H1 (cell line): ENCODE data around the gene SYDE1. TPM values are rescaled to one million over a fixed set of nuclear protein-coding genes. Genes with fewer than 3 reads are reported as not detected.

ENCODE experiments used
- CTCF ChIA-PET: fragments of 300-600 bp; sonication (Branson Sonifier 250); formaldehyde crosslinking; loops from one replicate; lab custom pipeline; 2021; ENCODE audit not compliant: partially characterized antibody; lab: Charles Lee
- POLR2A ChIA-PET: fragments of 300-600 bp; sonication (Branson Sonifier 250); formaldehyde crosslinking; loops from one replicate; lab custom pipeline; 2021; ENCODE audit warnings: inconsistent platforms; ENCODE audit not compliant: partially characterized antibody; lab: Charles Lee
- DNase-seq, 2 experiments: peaks; one replicate each; pipeline versions ENCODE4 v3.0.0 to v3.0.0-alpha.2; 2010 to 2022; ENCODE audit warnings: low spot score in 2 of 2, low read depth in 1 of 2, mixed read lengths in 1 of 2
- FAIRE-seq: peaks from 2 replicates; lab custom pipeline; 2011; peaks lifted over from hg19 to GRCh38; lab: Jason Lieb, UNC
- H2AFZ ChIP-seq: 2 replicates; pipeline ENCODE4 v1.8.1; 2012; ENCODE audit warnings: low read length, inconsistent platforms
- H2AK5ac ChIP-seq: 2 replicates; pipeline ENCODE4 v1.6.1; 2013; ENCODE audit warnings: low read depth, low read length
- H2BK120ac ChIP-seq: replicated peaks from 2 replicates; pipeline ENCODE3; 2013; ENCODE audit warnings: low read depth, low read length, inconsistent platforms
- H2BK12ac ChIP-seq: 2 replicates; pipeline ENCODE4 v1.6.1; 2013; ENCODE audit warnings: low read depth, low read length
- H2BK15ac ChIP-seq: 2 replicates; pipeline ENCODE4 v1.6.1; 2013; ENCODE audit warnings: low read length
- H2BK20ac ChIP-seq: 2 replicates; pipeline ENCODE4 v1.6.1; 2013; ENCODE audit warnings: low read length
- H2BK5ac ChIP-seq: 2 replicates; pipeline ENCODE4 v1.6.1; 2013; ENCODE audit warnings: low read depth, low read length
- H3K14ac ChIP-seq: 2 replicates; pipeline ENCODE4 v1.6.1; 2013; ENCODE audit warnings: inconsistent platforms; ENCODE audit not compliant: insufficient read length
- H3K18ac ChIP-seq: 2 replicates; pipeline ENCODE4 v1.6.1; 2013; ENCODE audit warnings: low read length; ENCODE audit errors: extremely low read depth
- H3K23ac ChIP-seq: 2 replicates; pipeline ENCODE4 v1.6.1; 2013; ENCODE audit warnings: inconsistent platforms; ENCODE audit not compliant: insufficient read length
- H3K23me2 ChIP-seq: 2 replicates; pipeline ENCODE4 v1.6.1; 2013; ENCODE audit warnings: low read depth, low read length
- H3K27ac ChIP-seq: 2 replicates; pipeline ENCODE4 v1.6.1; 2011; ENCODE audit warnings: low read depth, low read length, inconsistent platforms
- H3K27me3 ChIP-seq, 4 experiments: replicated peaks in 1 of 4; 1 replicate in 1 of 4; 2 replicates in 3 of 4; pipeline versions ENCODE4 v1.6.1 to v1.8.1; 2011 to 2013; ENCODE audit warnings: low read length in 3 of 4, mild to moderate bottlenecking in 3 of 4, inconsistent platforms in 2 of 4, mixed read lengths in 2 of 4, moderate library complexity in 1 of 4; ENCODE audit not compliant: control insufficient read depth in 3 of 4, insufficient read depth in 3 of 4; ENCODE audit errors: extremely low read depth in 1 of 4
- H3K36me3 ChIP-seq, 4 experiments: 2 replicates each; pipeline versions ENCODE4 v1.6.1 to v1.8.1; 2011 to 2013; ENCODE audit warnings: mild to moderate bottlenecking in 4 of 4, low read length in 3 of 4, moderate library complexity in 2 of 4, control low read depth in 1 of 4, inconsistent platforms in 1 of 4; ENCODE audit not compliant: insufficient read depth in 4 of 4, control insufficient read depth in 2 of 4
- H3K4ac ChIP-seq: replicated peaks from 2 replicates; pipeline ENCODE3; 2013; ENCODE audit warnings: low read length, low read depth, mixed read lengths, inconsistent platforms; ENCODE audit not compliant: insufficient read length
- H3K4me1 ChIP-seq, 4 experiments: replicated peaks in 1 of 4; 1 replicate in 1 of 4; 2 replicates in 3 of 4; pipeline versions ENCODE4 v1.6.1 to v1.8.1; 2011 to 2013; ENCODE audit warnings: low read length in 3 of 4, inconsistent platforms in 2 of 4, mixed read lengths in 1 of 4; ENCODE audit not compliant: insufficient read depth in 4 of 4, control insufficient read depth in 3 of 4
- H3K4me2 ChIP-seq, 2 experiments: 2 replicates each; pipeline versions ENCODE4 v1.6.1 to v1.8.1; 2011 to 2013; ENCODE audit warnings: low read depth in 2 of 2, low read length in 2 of 2, control low read depth in 1 of 2, inconsistent platforms in 1 of 2, mild to moderate bottlenecking in 1 of 2; ENCODE audit not compliant: insufficient read depth in 1 of 2
- H3K4me3 ChIP-seq, 4 experiments: fragments of 200-600, 300-600 bp in 1 of 4; sonication (generic), shearing (Covaris generic), sonication (Bioruptor Twin) in 1 of 4; 2 replicates each; pipeline versions ENCODE4 v1.5.1 to v1.8.1; 2011 to 2016; ENCODE audit warnings: low read length in 4 of 4, low read depth in 3 of 4, control low read depth in 2 of 4, inconsistent platforms in 2 of 4, mild to moderate bottlenecking in 2 of 4, mixed read lengths in 1 of 4, moderate library complexity in 1 of 4; ENCODE audit not compliant: insufficient read depth in 2 of 4; ENCODE audit errors: extremely low read depth in 1 of 4
- H3K56ac ChIP-seq: replicated peaks from 2 replicates; pipeline ENCODE3; 2013; ENCODE audit warnings: low read depth, mild to moderate bottlenecking, mixed read lengths, low read length, inconsistent platforms; ENCODE audit not compliant: insufficient read length
- H3K79me1 ChIP-seq: 2 replicates; pipeline ENCODE4 v1.6.1; 2013; ENCODE audit warnings: low read depth, low read length, control low read depth
- H3K79me2 ChIP-seq, 2 experiments: 2 replicates each; pipeline versions ENCODE4 v1.6.1 to v1.8.1; 2012 to 2013; ENCODE audit warnings: low read length in 2 of 2, mild to moderate bottlenecking in 2 of 2, inconsistent platforms in 1 of 2; ENCODE audit not compliant: insufficient read depth in 2 of 2, control insufficient read depth in 1 of 2
- H3K9ac ChIP-seq, 4 experiments: replicated peaks in 1 of 4; 1 replicate in 1 of 4; 2 replicates in 3 of 4; pipeline versions ENCODE4 v1.6.1 to v1.8.1; 2011 to 2013; ENCODE audit warnings: low read depth in 3 of 4, low read length in 3 of 4, control low read depth in 2 of 4, mild to moderate bottlenecking in 2 of 4, moderate library complexity in 2 of 4, inconsistent platforms in 1 of 4; ENCODE audit errors: extremely low read depth in 1 of 4
- H3K9me3 ChIP-seq, 2 experiments: 2 replicates each; pipeline versions ENCODE4 v1.6.1 to v1.8.1; 2012 to 2013; ENCODE audit warnings: mild to moderate bottlenecking in 2 of 2, moderate library complexity in 2 of 2, control low read depth in 1 of 2, inconsistent platforms in 1 of 2, low read depth in 1 of 2, low read length in 1 of 2, mixed read lengths in 1 of 2; ENCODE audit not compliant: insufficient read depth in 2 of 2
- H4K20me1 ChIP-seq, 2 experiments: replicated peaks in 1 of 2; 2 replicates each; pipeline versions ENCODE3 to v1.8.1; 2011 to 2013; ENCODE audit warnings: inconsistent platforms in 2 of 2, low read length in 2 of 2, mild to moderate bottlenecking in 1 of 2; ENCODE audit not compliant: insufficient read depth in 2 of 2, control insufficient read depth in 1 of 2
- H4K5ac ChIP-seq: 2 replicates; pipeline ENCODE4 v1.6.1; 2013; ENCODE audit warnings: low read length, low read depth, mixed read lengths, inconsistent platforms; ENCODE audit not compliant: insufficient read length
- H4K8ac ChIP-seq: 2 replicates; pipeline ENCODE4 v1.8.0; 2013; ENCODE audit warnings: mild to moderate bottlenecking, moderate library complexity, low read length, inconsistent platforms; ENCODE audit not compliant: insufficient read depth; ENCODE audit errors: extremely low read depth
- H4K91ac ChIP-seq: replicated peaks from 2 replicates; pipeline ENCODE3; 2013; ENCODE audit warnings: low read length, mixed read lengths, inconsistent platforms; ENCODE audit not compliant: insufficient read length
- ASH2L ChIP-seq: fragments of 200-600, 300-600 bp; sonication (generic); IDR thresholded peaks from one replicate; pipeline ENCODE4 v1.7.1; 2017; ENCODE audit warnings: low read length
- BCL11A ChIP-seq, 2 experiments: IDR thresholded peaks; one replicate each; pipeline ENCODE4 v1.6.1; 2011; ENCODE audit warnings: low read depth in 2 of 2, low read length in 2 of 2, mild to moderate bottlenecking in 2 of 2
- CBX5 ChIP-seq: fragments of 300-800, 300-1000 bp; sonication (generic); IDR thresholded peaks from 2 replicates; pipeline ENCODE4 v1.7.1; 2016; ENCODE audit warnings: antibody characterized with exemption, low read length, low read depth
- CHD1 ChIP-seq: IDR thresholded peaks from 2 replicates; pipeline ENCODE4 v1.6.1; 2012; ENCODE audit warnings: low read depth, low read length, improper control_type of control experiment
- CTBP2 ChIP-seq: IDR thresholded peaks from 2 replicates; pipeline ENCODE4 v1.7.0; 2011; ENCODE audit warnings: borderline replicate concordance, mild to moderate bottlenecking, moderate library complexity, mixed read lengths, low read length; ENCODE audit not compliant: insufficient read depth, insufficient read length
- EZH2 ChIP-seq: fragments of 200-600 bp; sonication (generic); IDR thresholded peaks from 2 replicates; pipeline ENCODE4 v1.7.1; 2012; ENCODE audit warnings: low read depth, mild to moderate bottlenecking, moderate library complexity, low read length, inconsistent platforms; ENCODE audit not compliant: severe bottlenecking
- HDAC2 ChIP-seq, 2 experiments: fragments of 300-600 bp in 1 of 2; sonication (generic) in 1 of 2; IDR thresholded peaks; 2 replicates each; pipeline ENCODE4 v1.6.1; 2011 to 2012; ENCODE audit warnings: low read depth in 2 of 2, low read length in 2 of 2, mild to moderate bottlenecking in 2 of 2, moderate library complexity in 2 of 2, borderline replicate concordance in 1 of 2, inconsistent platforms in 1 of 2
- JUN ChIP-seq: IDR thresholded peaks from 2 replicates; pipeline ENCODE4 v1.6.1; 2011; ENCODE audit warnings: low read depth, mild to moderate bottlenecking, improper control_type of control experiment, low read length
- POLR2A ChIP-seq, 2 experiments: IDR thresholded peaks; 1 replicate in 1 of 2; 2 replicates in 1 of 2; pipeline ENCODE4 v1.6.1; 2011; ENCODE audit warnings: low read depth in 2 of 2, low read length in 2 of 2, mild to moderate bottlenecking in 2 of 2; ENCODE audit errors: control extremely low read depth in 1 of 2
- RAD21 ChIP-seq, 2 experiments: IDR thresholded peaks in 1 of 2; conservative IDR thresholded peaks in 1 of 2; 2 replicates each; pipeline ENCODE4 v1.6.1; 2011; ENCODE audit warnings: low read depth in 2 of 2, low read length in 2 of 2, improper control_type of control experiment in 1 of 2, inconsistent platforms in 1 of 2, mild to moderate bottlenecking in 1 of 2, moderate library complexity in 1 of 2
- RBBP5 ChIP-seq: IDR thresholded peaks from 2 replicates; pipeline ENCODE4 v1.7.1; 2012; ENCODE audit warnings: low read depth, mild to moderate bottlenecking, inconsistent platforms, low read length, moderate library complexity, borderline replicate concordance
- RFX5 ChIP-seq: IDR thresholded peaks from 2 replicates; pipeline ENCODE4 v1.6.1; 2011; ENCODE audit warnings: low read depth, low read length, improper control_type of control experiment, borderline replicate concordance
- SIRT6 ChIP-seq: IDR thresholded peaks from one replicate; pipeline ENCODE4 v1.7.1; 2012; ENCODE audit warnings: low read length, inconsistent platforms
- WGBS, 2 experiments: shearing (Covaris generic) in 1 of 2; methylation state at CpG; one replicate each; pipeline versions ENCODE4 v1.1.6 to v1.1.7; 2013 to 2015; ENCODE audit warnings: low lambda C conversion rate in 2 of 2, mixed read lengths in 2 of 2, inconsistent platforms in 1 of 2, low coverage in 1 of 2, missing lambda C conversion rate in 1 of 2; ENCODE audit not compliant: insufficient replicate concordance in 2 of 2, insufficient coverage in 1 of 2, insufficient read length in 1 of 2; ENCODE audit errors: extremely low coverage in 1 of 2, missing lambda C conversion rate in 1 of 2; 5-methylcytosine and 5-hydroxymethylcytosine counted together
- polyA plus RNA-seq, 7 experiments: library from polyadenylated mRNA; depleted of rRNA in 3 of 7; stranded (reverse) in 5 of 7; unstranded in 2 of 7; fragments of >200 nt in 5 of 7; fragments of 200-250 nt in 2 of 7; gene quantifications; 1 replicate in 5 of 7; 2 replicates in 1 of 7; 4 replicates in 1 of 7; pipeline versions ENCODE4 v1.2.1 to v1.2.3, GENCODE V29; 2011 to 2013; ENCODE audit warnings: missing spikeins in 2 of 7, mixed read lengths in 2 of 7
- total RNA-seq: library from RNA; stranded (reverse); fragmentation: NEBNext Ultra II Directional; extraction: Animal tissue kit (Norgen Biotek cat#: 25700); gene quantifications from 2 replicates; pipeline ENCODE4 v1.2.1, GENCODE V29; 2021

Gene SYDE1
- total and polyA plus RNA-seq, 2 of the 8 experiments (the other 6 are each of a cell fraction or from before 2014, with no cell fraction given) = 12.0 to 16.8 TPM

- FAIRE-seq = no peak
- H3K9me3 ChIP-seq = no peaks in the 10 kb centered on the region; a peak in 1 of 4 replicates
- TF ChIP-seq ASH2L (no peak), CHD1 (no peak), SIRT6 (no peak), RBBP5 (no peak), EZH2 (no peak), CBX5 (no peak), BCL11A (IDR thresholded peaks at IDR 0.05; ENCODE audit: low read depth in 2 of 2, low read length in 2 of 2) (no peak), RAD21 (IDR thresholded peaks at IDR 0.05 in 1 of 2, conservative IDR thresholded peaks at IDR 0.05 in 1 of 2; ENCODE audit: low read depth in 2 of 2, low read length in 2 of 2) (no peak), CTBP2 (no peak), JUN (no peak), RFX5 (no peak), HDAC2 (IDR thresholded peaks at IDR 0.05; ENCODE audit: borderline replicate concordance in 1 of 2, low read depth in 2 of 2, low read length in 2 of 2) (no peak), POLR2A (IDR thresholded peaks at IDR 0.05; ENCODE audit: control extremely low read depth in 1 of 2, low read depth in 2 of 2, low read length in 2 of 2) (no peak)
Observed at GRCh38 chr19:15087182-15087581, 20.0 kb upstream of the SYDE1 start.

More at GRCh38 chr19:15087182-15087581, 20.0 kb upstream of the SYDE1 start:
- POLR2A ChIA-PET = no interaction called here
- H4K20me1 ChIP-seq = no peaks in the 10 kb centered on the region
- H2AFZ ChIP-seq = no peak overlapping the region
- no peak overlapping the region for H3K4me2 ChIP-seq
- no peak overlapping the region for H3K18ac ChIP-seq
- H3K27me3 ChIP-seq = peaks cover 0 to 3% (median 0%) of the 10 kb centered on the region in 4 experiments; a peak in 1 of 7 replicates
- 0 out of 2 replicates have a peak, but pooled peaks cover 3% of the 10 kb centered on the region for H3K23me2 ChIP-seq
- H2BK15ac ChIP-seq = no peak overlapping the region
- H3K4me1 ChIP-seq = no peaks in the 10 kb centered on the region
- no peak overlapping the region for H4K5ac ChIP-seq
- H2BK20ac ChIP-seq = no peak overlapping the region
- no peaks in the 10 kb centered on the region for H3K36me3 ChIP-seq
- no peak for DNase-seq
- 79% methylated on average over 11 of the region's 11 CpGs; no CpG with 5 or more reads in 1 of the 2 experiments for WGBS, 2 experiments
- H3K79me1 ChIP-seq = no peaks in the 10 kb centered on the region
- no peak overlapping the region for H3K4me3 ChIP-seq
- no peak overlapping the region for H3K4ac ChIP-seq
- H4K91ac ChIP-seq = no peak overlapping the region
- no peak overlapping the region for H3K27ac ChIP-seq
- H3K79me2 ChIP-seq = no peaks in the 10 kb centered on the region
- no peak overlapping the region for H2BK5ac ChIP-seq
- H3K9ac ChIP-seq = no peak overlapping the region
- H4K8ac ChIP-seq = no peak overlapping the region
- no peak overlapping the region for H3K14ac ChIP-seq
- H3K23ac ChIP-seq = no peak overlapping the region
- CTCF ChIA-PET = interaction anchor here (1.1 to 2.0 kb wide), 5 partner anchors 11 to 301 kb away, joined by 3 to 7 read pairs (median 6); no protein-coding TSS in a partner anchor
- no peak overlapping the region for H2BK120ac ChIP-seq
- H3K56ac ChIP-seq = no peak overlapping the region
- H2BK12ac ChIP-seq = no peak overlapping the region
- no peak overlapping the region for H2AK5ac ChIP-seq
